HFF-Myc (cell line): ENCODE measurements around the gene IL17F.

Experiments used
- DNase-seq: peaks from one replicate; pipeline ENCODE4 v3.0.0-alpha.2; 2011; ENCODE audit warnings: low read depth; ENCODE audit errors: extremely low read depth
- H3K4me3 ChIP-seq: replicated peaks from 2 replicates; pipeline ENCODE4 v1.5.1; 2011; ENCODE audit warnings: low read depth, mild to moderate bottlenecking, control low read depth, low read length
- CTCF ChIP-seq: IDR thresholded peaks from 2 replicates; pipeline ENCODE4 v1.5.1; 2012; ENCODE audit warnings: mild to moderate bottlenecking, low read depth, low read length, control low read depth; ENCODE audit errors: missing control alignments

Gene IL17F

GRCh38 chr6:52244400-52244799 lies at the start of gene IL17F:
Gene IL17F (minus strand): TSS chr6:52244500. CDS start chr6:52244429, 71 bp downstream.
- TF ChIP-seq CTCF: no peak
- DNase-seq: no peak
- H3K4me3 ChIP-seq: no peak within 1 kb of the TSS

- H3K4me3 ChIP-seq: no peak overlapping the region
These were observed 48.8 kb upstream of the IL17F start for GRCh38 chr6:52293067-52293466.

GRCh38 chr6:52288841-52289240 lies 44.5 kb upstream of the IL17F start:
- TF ChIP-seq CTCF: no peak
- DNase-seq: no peak
- H3K4me3 ChIP-seq: no peak overlapping the region

More at GRCh38 chr6:52293067-52293466, 48.8 kb upstream of the IL17F start:
- no peak for TF ChIP-seq CTCF
- DNase-seq: no peak

- TF ChIP-seq CTCF: no peak
- H3K4me3 ChIP-seq: no peak overlapping the region
- DNase-seq: no peak
These were observed 43.9 kb upstream of the IL17F start for GRCh38 chr6:52288216-52288615.

- TF ChIP-seq CTCF: peak; percentile 91
- DNase-seq: no peak
These were observed 42.6 kb upstream of the IL17F start for GRCh38 chr6:52286798-52287432.

GRCh38 chr6:52285177-52286068 lies 41.1 kb upstream of the IL17F start:
- peak overlapping the region; percentile 90 for H3K4me3 ChIP-seq
- no peak for DNase-seq
- no peak for TF ChIP-seq CTCF

More at GRCh38 chr6:52286798-52287432, 42.6 kb upstream of the IL17F start:
- no peak overlapping the region for H3K4me3 ChIP-seq
